ENCODE measurements around the gene KCNS3.

GRCh38 chr2:17873021-17873420 lies 5.4 kb upstream of the KCNS3 start:
- TF ChIP-seq CTCF (IDR thresholded peaks at IDR 0.05) (no peak), EP300 (IDR thresholded peaks at IDR 0.05; ENCODE audit: low read depth) (no peak), POLR2AphosphoS5 (IDR thresholded peaks at IDR 0.05) (no peak)

Data from transverse colon (tissue), 4 donors.